Dendritic cell treated with granulocyte-macrophage colony-stimulating factor and Interleukin-4, amounts not matched to agents 40 ng/mL and 50 ng/mL, for 4 days (primary cell): ENCODE data around the gene PAX9.

ENCODE experiments used
- H3K27ac Mint-ChIP-seq: one replicate; pipeline ENCODE4 v1.8.0; 2022; ENCODE audit warnings: mild to moderate bottlenecking, mixed read lengths
- H3K27me3 Mint-ChIP-seq: one replicate; pipeline ENCODE4 v1.8.0; 2022; ENCODE audit warnings: mild to moderate bottlenecking, mixed read lengths
- H3K36me3 Mint-ChIP-seq: one replicate; pipeline ENCODE4 v1.8.0; 2022; ENCODE audit warnings: low read depth, mixed read lengths
- H3K4me1 Mint-ChIP-seq: one replicate; pipeline ENCODE4 v1.8.0; 2022; ENCODE audit warnings: low read depth, mixed read lengths
- H3K4me3 Mint-ChIP-seq: one replicate; pipeline ENCODE4 v1.8.0; 2022; ENCODE audit warnings: mild to moderate bottlenecking, moderate library complexity, mixed read lengths
- H3K9me3 Mint-ChIP-seq: one replicate; pipeline ENCODE4 v1.8.0; 2022; ENCODE audit warnings: mixed read lengths
- intact Hi-C: fragments of 100-400 bp; cut with micrococcal nuclease; formaldehyde crosslinking; loops from one replicate; pipeline ENCODE4 v1.15.0; 2022

The PAX9 gene

GRCh38 chr14:36649872-36650650, 11.6 kb upstream of the PAX9 start:
- no peaks in the 10 kb centered on the region for H3K36me3 Mint-ChIP-seq

GRCh38 chr14:36652542-36653201, 9.0 kb upstream of the PAX9 start:
- H3K36me3 Mint-ChIP-seq, result no peaks in the 10 kb centered on the region
- intact Hi-C loops, result no loop called here
- no peak overlapping the region for H3K27ac Mint-ChIP-seq
- H3K9me3 Mint-ChIP-seq, result no peaks in the 10 kb centered on the region
- no peak overlapping the region for H3K4me3 Mint-ChIP-seq
- H3K4me1 Mint-ChIP-seq, result peaks cover 25% of the 10 kb centered on the region
- peaks cover 89% of the 10 kb centered on the region for H3K27me3 Mint-ChIP-seq

More at GRCh38 chr14:36649872-36650650, 11.6 kb upstream of the PAX9 start:
- no peaks in the 10 kb centered on the region for H3K9me3 Mint-ChIP-seq
- H3K4me1 Mint-ChIP-seq, result peaks cover 9% of the 10 kb centered on the region
- intact Hi-C loops, result no loop called here
- H3K4me3 Mint-ChIP-seq, result no peak overlapping the region
- peaks cover 86% of the 10 kb centered on the region for H3K27me3 Mint-ChIP-seq
- H3K27ac Mint-ChIP-seq, result no peak overlapping the region

GRCh38 chr14:36653413-36653812, 8.2 kb upstream of the PAX9 start:
- Mint-ChIP-seq H3K4me3 (no peak overlapping the region), H3K27me3 (peaks cover 89% of the 10 kb centered on the region), H3K36me3 (no peaks in the 10 kb centered on the region), H3K4me1 (peaks cover 17% of the 10 kb centered on the region), H3K9me3 (no peaks in the 10 kb centered on the region), H3K27ac (no peak overlapping the region)
- intact Hi-C loops, result no loop called here

- H3K27me3 Mint-ChIP-seq, result peaks cover 89% of the 10 kb centered on the region
- H3K4me1 Mint-ChIP-seq, result peaks cover 17% of the 10 kb centered on the region
- H3K9me3 Mint-ChIP-seq, result no peaks in the 10 kb centered on the region
- intact Hi-C loops, result no loop called here
- no peaks in the 10 kb centered on the region for H3K36me3 Mint-ChIP-seq
- no peak overlapping the region for H3K4me3 Mint-ChIP-seq
- no peak overlapping the region for H3K27ac Mint-ChIP-seq
Observed at GRCh38 chr14:36653962-36654793, 7.5 kb upstream of the PAX9 start.

- peaks cover 91% of the 10 kb centered on the region for H3K27me3 Mint-ChIP-seq
- H3K4me1 Mint-ChIP-seq, result peaks cover 17% of the 10 kb centered on the region
- H3K4me3 Mint-ChIP-seq, result no peak overlapping the region
- no peaks in the 10 kb centered on the region for H3K36me3 Mint-ChIP-seq
- intact Hi-C loops, result no loop called here
- H3K9me3 Mint-ChIP-seq, result no peaks in the 10 kb centered on the region
- no peak overlapping the region for H3K27ac Mint-ChIP-seq
Observed at GRCh38 chr14:36654794-36655381, 6.8 kb upstream of the PAX9 start.

GRCh38 chr14:36655571-36655962, 6.1 kb upstream of the PAX9 start:
- no peak overlapping the region for H3K27ac Mint-ChIP-seq
- no peaks in the 10 kb centered on the region for H3K36me3 Mint-ChIP-seq
- H3K27me3 Mint-ChIP-seq, result peaks cover 93% of the 10 kb centered on the region
- intact Hi-C loops, result no loop called here
- peaks cover 17% of the 10 kb centered on the region for H3K4me1 Mint-ChIP-seq
- no peak overlapping the region for H3K4me3 Mint-ChIP-seq
- H3K9me3 Mint-ChIP-seq, result no peaks in the 10 kb centered on the region

GRCh38 chr14:36655963-36656686, 5.5 kb upstream of the PAX9 start:
- no peak overlapping the region for H3K27ac Mint-ChIP-seq
- peak overlapping the region; percentile 13 for H3K4me3 Mint-ChIP-seq
- no peaks in the 10 kb centered on the region for H3K36me3 Mint-ChIP-seq
- peaks cover 19% of the 10 kb centered on the region for H3K4me1 Mint-ChIP-seq
- intact Hi-C loops, result no loop called here
- peaks cover 3% of the 10 kb centered on the region for H3K9me3 Mint-ChIP-seq
- H3K27me3 Mint-ChIP-seq, result peaks cover 95% of the 10 kb centered on the region

- H3K4me1 Mint-ChIP-seq, result peaks cover 26% of the 10 kb centered on the region
- peaks cover 97% of the 10 kb centered on the region for H3K27me3 Mint-ChIP-seq
- H3K4me3 Mint-ChIP-seq, result peak overlapping the region; percentile 13
- intact Hi-C loops, result no loop called here
- H3K27ac Mint-ChIP-seq, result no peak overlapping the region
- no peaks in the 10 kb centered on the region for H3K36me3 Mint-ChIP-seq
- peaks cover 10% of the 10 kb centered on the region for H3K9me3 Mint-ChIP-seq
Observed at GRCh38 chr14:36656687-36657398, 4.8 kb upstream of the PAX9 start.

GRCh38 chr14:36657399-36658122, 4.1 kb upstream of the PAX9 start:
- Mint-ChIP-seq H3K27ac (no peak overlapping the region), H3K36me3 (no peaks in the 10 kb centered on the region), H3K4me3 (no peak overlapping the region), H3K9me3 (peaks cover 15% of the 10 kb centered on the region), H3K4me1 (peaks cover 33% of the 10 kb centered on the region), H3K27me3 (peaks cover 99% of the 10 kb centered on the region)
- intact Hi-C loops, result no loop called here

GRCh38 chr14:36658123-36659009, 3.3 kb upstream of the PAX9 start:
- intact Hi-C loops, result no loop called here
- H3K9me3 Mint-ChIP-seq, result peaks cover 18% of the 10 kb centered on the region
- no peak overlapping the region for H3K4me3 Mint-ChIP-seq
- H3K27me3 Mint-ChIP-seq, result peaks cover 99% of the 10 kb centered on the region
- no peaks in the 10 kb centered on the region for H3K36me3 Mint-ChIP-seq
- peaks cover 40% of the 10 kb centered on the region for H3K4me1 Mint-ChIP-seq
- H3K27ac Mint-ChIP-seq, result no peak overlapping the region

GRCh38 chr14:36659010-36659821, 2.4 kb upstream of the PAX9 start:
- intact Hi-C loops, result no loop called here
- H3K9me3 Mint-ChIP-seq, result peaks cover 18% of the 10 kb centered on the region
- no peak overlapping the region for H3K4me3 Mint-ChIP-seq
- peaks cover 100% of the 10 kb centered on the region for H3K27me3 Mint-ChIP-seq
- no peaks in the 10 kb centered on the region for H3K36me3 Mint-ChIP-seq
- no peak overlapping the region for H3K27ac Mint-ChIP-seq
- H3K4me1 Mint-ChIP-seq, result peaks cover 48% of the 10 kb centered on the region
